HL-60 (cell line): ENCODE measurements around the gene SPATA6.

ENCODE experiments used
- DNase-seq, 2 experiments: peaks; one replicate each; pipeline ENCODE4 v3.0.0-alpha.2; 2010 to 2020; ENCODE audit warnings: low read depth in 1 of 2, low spot score in 1 of 2
- H3K27ac ChIP-seq: fragments of 250-450 bp; sonication (Bioruptor Pico); replicated peaks from 2 replicates; pipeline ENCODE4 v1.5.1; 2020; ENCODE audit warnings: mild to moderate bottlenecking, moderate library complexity
- H3K27me3 ChIP-seq: fragments of 250-450 bp; sonication (Bioruptor Pico); 2 replicates; pipeline ENCODE4 v1.5.1; 2021; ENCODE audit warnings: mild to moderate bottlenecking, moderate library complexity; ENCODE audit not compliant: insufficient read depth, poor library complexity, severe bottlenecking
- H3K4me3 ChIP-seq: replicated peaks from 2 replicates; pipeline ENCODE4 v1.5.1; 2011; ENCODE audit warnings: mild to moderate bottlenecking, control low read depth, low read length; ENCODE audit not compliant: insufficient read depth
- GABPA ChIP-seq: IDR thresholded peaks from 2 replicates; pipeline ENCODE4 v1.6.1; 2012; ENCODE audit warnings: low read depth
- POLR2AphosphoS5 ChIP-seq: IDR thresholded peaks from 2 replicates; pipeline ENCODE4 v1.6.1; 2012; ENCODE audit warnings: low read depth
- SPI1 ChIP-seq: IDR thresholded peaks from 2 replicates; pipeline ENCODE4 v1.6.1; 2012; ENCODE audit warnings: low read depth, mild to moderate bottlenecking, borderline replicate concordance
- TF ChIP-seq, protein P1 (sequence below): IDR thresholded peaks from 2 replicates; pipeline ENCODE4 v1.6.1; 2012; ENCODE audit warnings: low read depth; ENCODE audit not compliant: insufficient replicate concordance
- TF ChIP-seq, protein P2 (sequence below): IDR thresholded peaks from one replicate; pipeline ENCODE4 v1.5.1; 2011; ENCODE audit warnings: low read length, control low read depth, inconsistent platforms; ENCODE audit not compliant: insufficient read depth

SPATA6 gene

DNA sequence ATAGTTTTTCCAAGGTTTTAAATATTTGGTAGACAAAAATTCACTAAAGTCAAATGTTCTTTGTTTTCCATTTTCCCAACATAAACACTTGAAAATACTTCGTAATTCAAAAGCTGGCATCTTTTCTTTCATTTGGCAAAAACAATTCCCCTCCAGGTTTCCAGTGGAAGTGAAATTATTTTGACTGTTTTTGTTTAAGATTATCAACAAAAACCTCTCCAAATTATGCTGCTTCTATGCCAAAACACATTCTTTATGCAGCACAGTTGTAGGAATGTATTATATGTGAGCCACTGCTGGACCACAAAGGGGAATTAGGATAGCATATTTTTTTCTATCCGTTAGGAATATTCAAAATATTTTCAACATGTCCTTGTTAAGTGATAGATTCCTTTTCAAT is 205.4 kb downstream of the SPATA6 start:
- TF ChIP-seq POLR2AphosphoS5: no peak
- TF ChIP-seq, protein P1, sequence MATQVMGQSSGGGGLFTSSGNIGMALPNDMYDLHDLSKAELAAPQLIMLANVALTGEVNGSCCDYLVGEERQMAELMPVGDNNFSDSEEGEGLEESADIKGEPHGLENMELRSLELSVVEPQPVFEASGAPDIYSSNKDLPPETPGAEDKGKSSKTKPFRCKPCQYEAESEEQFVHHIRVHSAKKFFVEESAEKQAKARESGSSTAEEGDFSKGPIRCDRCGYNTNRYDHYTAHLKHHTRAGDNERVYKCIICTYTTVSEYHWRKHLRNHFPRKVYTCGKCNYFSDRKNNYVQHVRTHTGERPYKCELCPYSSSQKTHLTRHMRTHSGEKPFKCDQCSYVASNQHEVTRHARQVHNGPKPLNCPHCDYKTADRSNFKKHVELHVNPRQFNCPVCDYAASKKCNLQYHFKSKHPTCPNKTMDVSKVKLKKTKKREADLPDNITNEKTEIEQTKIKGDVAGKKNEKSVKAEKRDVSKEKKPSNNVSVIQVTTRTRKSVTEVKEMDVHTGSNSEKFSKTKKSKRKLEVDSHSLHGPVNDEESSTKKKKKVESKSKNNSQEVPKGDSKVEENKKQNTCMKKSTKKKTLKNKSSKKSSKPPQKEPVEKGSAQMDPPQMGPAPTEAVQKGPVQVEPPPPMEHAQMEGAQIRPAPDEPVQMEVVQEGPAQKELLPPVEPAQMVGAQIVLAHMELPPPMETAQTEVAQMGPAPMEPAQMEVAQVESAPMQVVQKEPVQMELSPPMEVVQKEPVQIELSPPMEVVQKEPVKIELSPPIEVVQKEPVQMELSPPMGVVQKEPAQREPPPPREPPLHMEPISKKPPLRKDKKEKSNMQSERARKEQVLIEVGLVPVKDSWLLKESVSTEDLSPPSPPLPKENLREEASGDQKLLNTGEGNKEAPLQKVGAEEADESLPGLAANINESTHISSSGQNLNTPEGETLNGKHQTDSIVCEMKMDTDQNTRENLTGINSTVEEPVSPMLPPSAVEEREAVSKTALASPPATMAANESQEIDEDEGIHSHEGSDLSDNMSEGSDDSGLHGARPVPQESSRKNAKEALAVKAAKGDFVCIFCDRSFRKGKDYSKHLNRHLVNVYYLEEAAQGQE: no peak
- no peak overlapping the region for H3K27ac ChIP-seq
- no peak for DNase-seq
- no peaks in the 10 kb centered on the region for H3K27me3 ChIP-seq
- no peak overlapping the region for H3K4me3 ChIP-seq

DNA sequence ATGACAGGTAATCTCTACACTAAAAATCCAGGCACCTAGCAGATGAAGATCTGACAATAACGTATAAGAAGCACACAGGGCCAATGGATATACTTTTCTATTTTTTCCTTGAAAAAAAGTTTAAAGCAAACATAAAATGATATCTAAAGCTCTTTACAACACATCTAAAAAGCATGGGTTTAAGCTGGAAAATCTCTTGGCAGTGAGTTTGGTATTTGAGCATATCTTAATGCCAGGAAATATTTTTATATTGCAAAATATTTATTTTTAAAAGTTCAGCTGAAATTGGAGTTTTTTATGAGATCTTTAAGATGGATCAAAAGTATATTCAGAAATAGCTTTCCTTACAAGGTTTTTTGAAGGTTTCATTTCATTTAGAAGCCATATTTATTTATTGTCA is 209.0 kb downstream of the SPATA6 start:
- DNase-seq: no peak
- Histone ChIP-seq H3K27me3 (no peaks in the 10 kb centered on the region), H3K4me3 (no peak overlapping the region), H3K27ac (no peak overlapping the region)
- TF ChIP-seq POLR2AphosphoS5 (no peak), SPI1 (no peak), GABPA (no peak)
- TF ChIP-seq, protein P2, sequence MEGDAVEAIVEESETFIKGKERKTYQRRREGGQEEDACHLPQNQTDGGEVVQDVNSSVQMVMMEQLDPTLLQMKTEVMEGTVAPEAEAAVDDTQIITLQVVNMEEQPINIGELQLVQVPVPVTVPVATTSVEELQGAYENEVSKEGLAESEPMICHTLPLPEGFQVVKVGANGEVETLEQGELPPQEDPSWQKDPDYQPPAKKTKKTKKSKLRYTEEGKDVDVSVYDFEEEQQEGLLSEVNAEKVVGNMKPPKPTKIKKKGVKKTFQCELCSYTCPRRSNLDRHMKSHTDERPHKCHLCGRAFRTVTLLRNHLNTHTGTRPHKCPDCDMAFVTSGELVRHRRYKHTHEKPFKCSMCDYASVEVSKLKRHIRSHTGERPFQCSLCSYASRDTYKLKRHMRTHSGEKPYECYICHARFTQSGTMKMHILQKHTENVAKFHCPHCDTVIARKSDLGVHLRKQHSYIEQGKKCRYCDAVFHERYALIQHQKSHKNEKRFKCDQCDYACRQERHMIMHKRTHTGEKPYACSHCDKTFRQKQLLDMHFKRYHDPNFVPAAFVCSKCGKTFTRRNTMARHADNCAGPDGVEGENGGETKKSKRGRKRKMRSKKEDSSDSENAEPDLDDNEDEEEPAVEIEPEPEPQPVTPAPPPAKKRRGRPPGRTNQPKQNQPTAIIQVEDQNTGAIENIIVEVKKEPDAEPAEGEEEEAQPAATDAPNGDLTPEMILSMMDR: no peak
- TF ChIP-seq, protein P1: no peak

DNA sequence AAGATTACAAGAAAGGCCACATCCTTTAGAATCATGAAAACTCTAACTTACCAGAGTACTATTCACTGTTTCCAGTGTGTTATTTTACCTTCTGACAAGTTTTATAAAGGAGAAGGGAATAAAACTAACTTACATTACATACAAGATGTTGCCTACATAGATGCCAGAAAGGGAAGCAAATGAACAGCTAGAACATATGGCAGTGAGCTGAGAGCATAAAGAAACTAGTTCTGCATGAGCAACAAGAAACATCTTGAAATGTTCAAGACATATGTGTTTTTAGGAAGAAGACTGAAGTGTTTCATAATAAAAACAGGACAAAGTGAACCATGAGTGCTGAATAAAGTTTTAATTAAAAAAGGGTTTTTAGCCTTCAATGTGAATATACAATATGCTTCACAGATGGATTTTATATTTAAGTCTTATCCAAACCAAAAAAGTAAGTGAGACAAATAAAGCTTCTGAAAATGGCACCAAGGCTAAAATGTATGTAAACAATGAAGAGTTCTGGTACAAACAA is 210.1 kb downstream of the SPATA6 start:
- Histone ChIP-seq H3K27ac (no peak overlapping the region), H3K27me3 (no peaks in the 10 kb centered on the region), H3K4me3 (no peak overlapping the region)
- DNase-seq: no peak
- TF ChIP-seq, protein P2: no peak
- TF ChIP-seq, protein P1: no peak
- TF ChIP-seq GABPA (no peak), POLR2AphosphoS5 (no peak), SPI1 (no peak)

DNA sequence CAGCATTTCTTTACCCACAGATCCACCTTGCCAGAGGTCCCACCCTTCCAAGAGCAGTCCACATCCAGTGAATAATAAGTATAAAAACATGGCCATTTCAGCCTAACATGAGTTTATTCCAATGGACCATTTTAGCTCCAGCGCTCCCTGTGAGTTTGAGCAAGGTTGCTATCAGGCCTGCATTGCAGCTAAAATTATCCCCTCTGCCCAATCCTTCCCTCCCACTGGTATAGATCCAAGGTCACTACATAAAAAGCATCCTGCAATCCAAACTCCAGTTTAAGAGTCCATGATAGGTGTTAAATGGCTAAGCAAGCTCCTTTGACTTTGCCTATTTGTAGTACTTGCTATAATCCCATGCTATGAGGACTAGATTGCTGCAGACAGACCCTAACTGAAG is 213.9 kb downstream of the SPATA6 start:
- no peak overlapping the region for H3K4me3 ChIP-seq
- H3K27me3 ChIP-seq: no peaks in the 10 kb centered on the region
- H3K27ac ChIP-seq: no peak overlapping the region
- TF ChIP-seq, protein P1: no peak
- TF ChIP-seq POLR2AphosphoS5 (no peak), GABPA (no peak), SPI1 (no peak)
- TF ChIP-seq, protein P2: no peak
- DNase-seq: no peak
